AG09309 (cell line): ENCODE results near the gene RABGAP1.
A peak's percentile ranks its signal among the peaks of the same experiment; 100 is the strongest.

Experiments used
- DNase-seq: peaks from one replicate; pipeline ENCODE4 v3.0.0-alpha.2; 2010; ENCODE audit warnings: low read depth
- H3K4me3 ChIP-seq: 2 replicates; pipeline ENCODE4 v1.5.1; 2011; ENCODE audit warnings: mild to moderate bottlenecking, low read depth, low read length, moderate library complexity; ENCODE audit not compliant: control insufficient read depth
- TF ChIP-seq, protein P1 (sequence below): IDR thresholded peaks from 2 replicates; pipeline ENCODE4 v1.5.1; 2011; ENCODE audit warnings: mild to moderate bottlenecking, low read depth, low read length, inconsistent platforms; ENCODE audit not compliant: insufficient read depth, control insufficient read depth; ENCODE audit errors: missing control alignments

Gene RABGAP1

DNA sequence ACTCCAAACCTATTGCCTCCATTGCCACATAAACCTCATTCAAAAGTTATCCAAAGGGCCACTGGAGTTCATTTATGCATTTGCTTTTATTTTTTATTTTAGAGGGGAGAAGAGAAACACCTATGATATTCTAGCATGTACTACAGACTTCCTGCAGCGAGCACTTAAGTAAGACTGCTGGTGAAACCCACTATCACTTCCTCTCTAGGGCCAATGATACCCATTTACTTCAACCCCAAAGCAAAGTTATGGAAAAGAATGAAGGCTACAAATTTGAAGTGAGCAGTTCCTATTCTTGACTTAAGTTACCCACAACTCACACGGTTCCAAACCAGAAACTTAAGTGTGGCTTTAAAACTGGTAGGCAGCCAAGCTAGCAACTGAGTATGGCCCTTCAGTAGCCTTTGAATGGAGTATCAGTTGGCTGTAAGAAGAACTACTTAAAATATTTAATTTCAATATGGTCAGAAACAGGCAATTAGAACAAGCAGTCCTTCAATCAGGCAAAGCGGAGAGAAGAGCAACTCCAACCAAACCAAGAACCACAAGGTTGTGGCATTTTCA, 186.8 kb downstream of the RABGAP1 start:
- TF ChIP-seq, protein P1, sequence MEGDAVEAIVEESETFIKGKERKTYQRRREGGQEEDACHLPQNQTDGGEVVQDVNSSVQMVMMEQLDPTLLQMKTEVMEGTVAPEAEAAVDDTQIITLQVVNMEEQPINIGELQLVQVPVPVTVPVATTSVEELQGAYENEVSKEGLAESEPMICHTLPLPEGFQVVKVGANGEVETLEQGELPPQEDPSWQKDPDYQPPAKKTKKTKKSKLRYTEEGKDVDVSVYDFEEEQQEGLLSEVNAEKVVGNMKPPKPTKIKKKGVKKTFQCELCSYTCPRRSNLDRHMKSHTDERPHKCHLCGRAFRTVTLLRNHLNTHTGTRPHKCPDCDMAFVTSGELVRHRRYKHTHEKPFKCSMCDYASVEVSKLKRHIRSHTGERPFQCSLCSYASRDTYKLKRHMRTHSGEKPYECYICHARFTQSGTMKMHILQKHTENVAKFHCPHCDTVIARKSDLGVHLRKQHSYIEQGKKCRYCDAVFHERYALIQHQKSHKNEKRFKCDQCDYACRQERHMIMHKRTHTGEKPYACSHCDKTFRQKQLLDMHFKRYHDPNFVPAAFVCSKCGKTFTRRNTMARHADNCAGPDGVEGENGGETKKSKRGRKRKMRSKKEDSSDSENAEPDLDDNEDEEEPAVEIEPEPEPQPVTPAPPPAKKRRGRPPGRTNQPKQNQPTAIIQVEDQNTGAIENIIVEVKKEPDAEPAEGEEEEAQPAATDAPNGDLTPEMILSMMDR, result no peak
- no peak overlapping the region for H3K4me3 ChIP-seq
- DNase-seq, result no peak

DNA sequence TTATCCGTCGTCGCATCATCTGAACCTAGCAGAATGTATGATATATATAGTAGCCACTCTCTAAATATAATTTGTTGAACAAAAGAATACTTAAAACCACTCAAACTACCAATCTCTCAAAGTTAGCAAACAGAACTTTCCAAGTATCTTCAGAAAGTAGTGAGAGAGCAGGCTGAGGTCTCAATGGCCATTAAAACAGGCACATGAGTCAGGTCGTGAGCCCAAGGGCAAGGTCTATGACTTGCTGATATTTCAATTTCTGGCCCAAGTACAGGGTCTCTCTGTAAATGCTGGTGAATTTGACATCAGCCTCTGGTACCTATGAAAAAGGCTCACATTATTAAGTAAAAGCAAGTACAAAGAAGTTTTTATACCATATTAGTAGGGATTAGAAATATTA, 187.8 kb downstream of the RABGAP1 start:
- no peak for DNase-seq
- TF ChIP-seq, protein P1, result no peak
- H3K4me3 ChIP-seq, result no peak overlapping the region

DNA sequence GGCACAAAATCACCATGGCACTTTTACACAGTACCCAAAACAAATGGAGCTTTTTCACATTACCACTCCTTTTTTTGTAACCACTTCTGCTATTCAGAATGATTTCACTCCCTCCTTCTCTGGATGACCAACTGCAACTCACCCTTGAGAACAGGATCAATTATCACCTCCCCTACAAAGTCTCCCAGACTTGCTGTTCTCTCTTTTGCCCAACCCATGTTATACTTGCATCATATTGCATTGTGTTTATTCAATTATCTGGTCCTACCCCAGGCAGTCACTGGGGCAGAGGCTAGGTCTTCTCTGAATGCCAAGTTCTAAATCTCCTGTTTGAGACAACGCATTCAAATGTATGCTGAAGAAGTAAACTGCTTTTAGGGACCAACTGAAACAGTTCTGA, 188.6 kb downstream of the RABGAP1 start:
- no peak for DNase-seq
- TF ChIP-seq, protein P1, result no peak
- no peak overlapping the region for H3K4me3 ChIP-seq

DNA sequence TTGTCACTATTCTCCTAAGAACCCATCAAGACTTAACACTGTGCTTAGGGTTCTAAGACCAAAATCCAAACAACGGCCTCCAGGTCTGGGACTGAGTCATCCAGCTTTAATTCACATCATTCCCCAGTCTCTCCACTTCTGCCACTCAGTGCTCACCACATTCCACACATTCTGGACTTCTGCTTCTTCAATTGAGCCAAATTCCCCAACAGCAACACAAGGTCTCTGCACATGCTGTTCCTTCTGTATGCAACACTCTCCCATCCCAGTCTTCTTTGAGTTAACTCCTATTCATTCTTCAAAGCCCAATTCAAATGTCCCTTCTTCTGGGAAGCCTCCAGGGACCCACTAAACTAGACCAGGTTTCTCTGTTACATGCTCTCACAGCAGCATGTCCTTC, 190.4 kb downstream of the RABGAP1 start:
- no peak overlapping the region for H3K4me3 ChIP-seq
- DNase-seq, result peak; percentile 23
- TF ChIP-seq, protein P1, result no peak

DNA sequence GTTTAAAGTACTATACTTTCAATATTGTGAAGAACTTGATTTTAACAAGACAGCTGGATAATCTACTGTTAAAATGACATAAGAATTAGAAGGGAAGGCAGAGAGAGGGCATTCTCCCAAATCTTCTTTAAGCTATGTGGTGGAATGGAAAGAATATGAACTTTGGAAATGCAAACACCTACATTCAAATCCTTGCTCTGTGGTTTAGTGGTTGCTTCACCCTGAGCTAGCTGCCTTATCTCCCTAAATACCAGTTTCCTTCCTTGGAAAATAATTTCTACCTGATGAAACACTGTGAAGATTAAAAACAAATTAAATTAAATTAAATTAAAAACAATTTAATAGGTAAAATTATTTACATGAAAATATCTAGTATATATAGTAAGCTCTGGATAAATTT, 191.2 kb downstream of the RABGAP1 start:
- no peak for DNase-seq
- TF ChIP-seq, protein P1, result no peak
- H3K4me3 ChIP-seq, result no peak overlapping the region

DNA sequence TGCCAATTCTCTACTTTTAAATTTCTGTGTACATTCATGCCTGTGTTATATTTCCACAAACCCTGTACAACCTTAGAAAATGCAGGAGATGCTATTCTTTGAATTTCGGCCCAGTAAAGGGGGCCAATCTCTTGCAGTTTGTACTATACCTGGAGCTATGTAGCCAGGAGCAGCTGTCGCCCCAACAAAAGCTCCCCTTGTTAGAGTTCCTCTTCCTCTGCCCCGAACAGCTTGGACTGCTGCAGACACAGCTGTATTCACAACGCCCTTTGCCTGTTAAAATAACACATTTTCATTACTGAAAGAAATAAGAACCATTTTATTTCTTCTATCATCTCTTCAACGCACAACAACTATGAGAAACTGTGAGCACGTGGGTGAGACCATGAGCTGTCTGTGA, 191.9 kb downstream of the RABGAP1 start:
- DNase-seq, result no peak
- no peak overlapping the region for H3K4me3 ChIP-seq
- TF ChIP-seq, protein P1, result no peak

DNA sequence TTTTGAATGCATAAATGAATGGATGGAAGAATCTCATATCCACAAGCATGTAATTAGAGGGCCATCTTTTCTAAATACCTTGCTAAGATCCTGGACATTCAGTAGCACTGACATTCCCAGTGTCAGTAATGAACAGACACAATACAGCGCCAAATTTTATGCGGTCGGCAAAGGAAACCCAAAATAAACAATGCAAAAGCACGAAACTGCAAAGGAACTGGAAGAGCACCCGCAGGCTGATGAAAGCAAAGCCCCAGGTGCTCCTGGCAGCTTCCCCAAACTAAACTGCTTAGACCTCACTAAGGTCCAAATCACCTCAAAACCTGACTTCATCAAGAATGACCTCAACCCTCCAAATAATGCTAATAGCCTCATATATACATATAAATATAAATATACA, 194.6 kb downstream of the RABGAP1 start:
- TF ChIP-seq, protein P1, result no peak
- H3K4me3 ChIP-seq, result no peak overlapping the region
- no peak for DNase-seq
